ENCODE measurements around the gene AOAH.

Gene AOAH

DNA sequence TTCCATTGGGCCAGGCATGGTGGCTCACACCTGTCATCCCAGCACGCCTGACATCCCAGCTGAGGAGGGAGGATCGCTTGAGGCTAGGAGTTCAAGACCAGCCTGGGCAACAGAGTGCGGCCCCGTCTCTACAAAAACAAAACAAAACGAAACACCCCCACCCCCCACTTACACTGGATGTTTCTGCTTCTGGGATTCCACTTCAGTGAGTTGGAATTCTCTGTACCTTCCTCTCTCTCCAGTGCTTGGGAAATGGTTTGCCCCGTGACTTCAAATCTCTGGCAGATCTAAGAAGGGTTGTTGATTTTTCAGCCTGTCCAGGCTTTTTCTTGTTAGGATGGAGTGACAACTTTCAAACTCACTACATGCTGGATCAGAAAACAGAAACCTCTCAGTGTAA is 227.7 kb downstream of the AOAH start:
- TF ChIP-seq REST (IDR thresholded peaks at IDR 0.05; ENCODE audit: low read depth) (no peak), CREB1 (IDR thresholded peaks at IDR 0.05; ENCODE audit: low read depth) (no peak)

- no peak for TF ChIP-seq CREB1 (IDR thresholded peaks at IDR 0.05; ENCODE audit: low read depth)
- TF ChIP-seq YY1 (IDR thresholded peaks at IDR 0.05; ENCODE audit: low read depth): no peak
- no peak for TF ChIP-seq EGR1 (IDR thresholded peaks at IDR 0.05)
- TF ChIP-seq, protein P1, sequence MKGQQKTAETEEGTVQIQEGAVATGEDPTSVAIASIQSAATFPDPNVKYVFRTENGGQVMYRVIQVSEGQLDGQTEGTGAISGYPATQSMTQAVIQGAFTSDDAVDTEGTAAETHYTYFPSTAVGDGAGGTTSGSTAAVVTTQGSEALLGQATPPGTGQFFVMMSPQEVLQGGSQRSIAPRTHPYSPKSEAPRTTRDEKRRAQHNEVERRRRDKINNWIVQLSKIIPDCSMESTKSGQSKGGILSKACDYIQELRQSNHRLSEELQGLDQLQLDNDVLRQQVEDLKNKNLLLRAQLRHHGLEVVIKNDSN (IDR thresholded peaks at IDR 0.05): no peak
- TF ChIP-seq NFIC (IDR thresholded peaks at IDR 0.05): no peak
- TF ChIP-seq TCF12 (IDR thresholded peaks at IDR 0.05; ENCODE audit: low read depth): no peak
- no peak for TF ChIP-seq RAD21 (IDR thresholded peaks at IDR 0.05; ENCODE audit: low read depth)
- no peak for TF ChIP-seq REST (IDR thresholded peaks at IDR 0.05; ENCODE audit: low read depth)
- no peak for TF ChIP-seq TEAD4 (IDR thresholded peaks at IDR 0.05)
- no peak for TF ChIP-seq EP300 (IDR thresholded peaks at IDR 0.05; ENCODE audit: borderline replicate concordance)
- TF ChIP-seq TAF1 (IDR thresholded peaks at IDR 0.05; ENCODE audit: low read depth): no peak
- TF ChIP-seq, protein P2, sequence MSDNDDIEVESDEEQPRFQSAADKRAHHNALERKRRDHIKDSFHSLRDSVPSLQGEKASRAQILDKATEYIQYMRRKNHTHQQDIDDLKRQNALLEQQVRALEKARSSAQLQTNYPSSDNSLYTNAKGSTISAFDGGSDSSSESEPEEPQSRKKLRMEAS (IDR thresholded peaks at IDR 0.05): no peak
- TF ChIP-seq ZBTB7A (IDR thresholded peaks at IDR 0.05; ENCODE audit: low read depth): no peak
Observed at GRCh38 chr7:36491317-36491716, 233.0 kb downstream of the AOAH start.

DNA sequence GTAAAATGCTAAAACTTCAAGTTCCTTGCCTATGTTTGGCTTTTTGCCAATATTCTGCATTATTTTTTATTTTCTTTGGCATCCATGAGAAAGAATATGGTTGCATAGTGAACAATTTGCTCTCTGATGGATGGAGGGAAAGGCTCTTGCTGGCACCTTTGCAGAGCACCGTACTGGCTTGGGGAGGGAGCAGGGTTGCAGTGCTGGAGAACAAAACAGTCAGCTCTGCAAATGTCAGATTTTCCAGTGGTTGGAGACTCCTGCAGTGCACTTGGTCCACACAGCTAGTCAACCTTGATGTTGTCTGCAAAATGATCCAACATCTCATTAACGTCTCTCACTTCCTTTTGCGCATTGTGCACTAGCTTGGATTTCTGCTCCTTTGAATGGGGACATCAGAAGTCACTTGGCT is 233.9 kb downstream of the AOAH start:
- no peak for TF ChIP-seq YY1 (IDR thresholded peaks at IDR 0.05; ENCODE audit: low read depth)
- peak; percentile 69 for TF ChIP-seq NFIC (IDR thresholded peaks at IDR 0.05)

DNA sequence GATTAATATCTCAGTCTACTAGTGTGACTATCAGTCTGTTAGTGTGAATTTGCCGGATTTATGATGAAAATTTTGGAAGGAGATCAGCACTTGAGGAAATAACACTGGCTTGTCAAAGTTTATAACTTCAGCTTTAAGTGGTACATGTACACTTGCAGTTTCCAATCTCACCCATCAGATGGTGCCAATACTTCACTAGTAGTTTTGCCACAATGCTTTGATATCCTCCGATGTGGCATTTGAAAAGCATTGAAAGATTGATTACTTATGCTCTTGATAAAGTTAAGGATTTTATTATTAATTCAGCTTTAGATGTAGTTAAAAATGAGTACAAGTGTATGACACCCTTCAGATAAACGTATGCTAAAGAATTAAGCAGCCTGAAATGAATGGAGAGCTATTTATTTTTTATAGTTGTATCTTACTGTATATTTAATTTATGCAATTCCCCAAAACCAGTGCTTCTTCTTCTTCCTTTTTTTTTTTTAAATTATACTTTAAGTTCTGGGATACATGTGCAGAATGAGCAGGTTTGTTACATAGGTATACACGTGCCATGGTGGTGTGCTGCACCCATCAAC is 236.4 kb downstream of the AOAH start:
- TF ChIP-seq EP300 (IDR thresholded peaks at IDR 0.05; ENCODE audit: borderline replicate concordance) (no peak), RAD21 (IDR thresholded peaks at IDR 0.05; ENCODE audit: low read depth) (peak; percentile 97)

DNA sequence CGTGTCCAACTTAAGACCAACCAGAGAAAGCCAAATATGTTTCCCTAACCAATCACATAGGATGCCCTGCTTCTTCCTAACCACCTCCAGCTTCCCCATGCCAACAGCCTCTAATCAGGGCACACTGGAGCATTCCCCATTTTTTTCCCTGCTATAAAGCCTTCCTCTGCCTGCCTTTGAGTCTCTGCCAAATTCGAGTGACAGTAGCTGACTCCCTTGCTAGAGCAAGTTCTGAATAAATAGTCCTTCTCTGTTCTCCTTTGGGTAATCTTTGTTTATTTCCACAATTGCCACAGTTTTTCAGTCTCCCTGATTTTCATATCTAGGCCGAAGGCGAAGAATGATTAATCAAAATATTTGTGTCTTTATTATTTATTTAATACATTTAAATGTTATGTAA is 238.0 kb downstream of the AOAH start:
- TF ChIP-seq CREB1 (IDR thresholded peaks at IDR 0.05; ENCODE audit: low read depth) (no peak), ZBTB7A (IDR thresholded peaks at IDR 0.05; ENCODE audit: low read depth) (no peak), REST (IDR thresholded peaks at IDR 0.05; ENCODE audit: low read depth) (no peak), TCF12 (IDR thresholded peaks at IDR 0.05; ENCODE audit: low read depth) (no peak), RAD21 (IDR thresholded peaks at IDR 0.05; ENCODE audit: low read depth) (no peak), NFIC (IDR thresholded peaks at IDR 0.05) (no peak)
- TF ChIP-seq, protein P2 (IDR thresholded peaks at IDR 0.05): no peak

GRCh38 chr7:36484265-36484664 is 240.0 kb downstream of the AOAH start:
- TF ChIP-seq RAD21 (IDR thresholded peaks at IDR 0.05; ENCODE audit: low read depth) (no peak), ZBTB7A (IDR thresholded peaks at IDR 0.05; ENCODE audit: low read depth) (no peak), EP300 (IDR thresholded peaks at IDR 0.05; ENCODE audit: borderline replicate concordance) (no peak), YY1 (IDR thresholded peaks at IDR 0.05; ENCODE audit: low read depth) (no peak), CREB1 (IDR thresholded peaks at IDR 0.05; ENCODE audit: low read depth) (no peak)

Measured in Ishikawa (cell line).